Measurements from ENCODE around the gene EGLN2.

Gene EGLN2

GRCh38 chr19:40755791-40756190 lies 43.2 kb upstream of the EGLN2 start:
- DNase-seq (ENCODE audit: low read depth): no peak
- TF ChIP-seq, protein P1, sequence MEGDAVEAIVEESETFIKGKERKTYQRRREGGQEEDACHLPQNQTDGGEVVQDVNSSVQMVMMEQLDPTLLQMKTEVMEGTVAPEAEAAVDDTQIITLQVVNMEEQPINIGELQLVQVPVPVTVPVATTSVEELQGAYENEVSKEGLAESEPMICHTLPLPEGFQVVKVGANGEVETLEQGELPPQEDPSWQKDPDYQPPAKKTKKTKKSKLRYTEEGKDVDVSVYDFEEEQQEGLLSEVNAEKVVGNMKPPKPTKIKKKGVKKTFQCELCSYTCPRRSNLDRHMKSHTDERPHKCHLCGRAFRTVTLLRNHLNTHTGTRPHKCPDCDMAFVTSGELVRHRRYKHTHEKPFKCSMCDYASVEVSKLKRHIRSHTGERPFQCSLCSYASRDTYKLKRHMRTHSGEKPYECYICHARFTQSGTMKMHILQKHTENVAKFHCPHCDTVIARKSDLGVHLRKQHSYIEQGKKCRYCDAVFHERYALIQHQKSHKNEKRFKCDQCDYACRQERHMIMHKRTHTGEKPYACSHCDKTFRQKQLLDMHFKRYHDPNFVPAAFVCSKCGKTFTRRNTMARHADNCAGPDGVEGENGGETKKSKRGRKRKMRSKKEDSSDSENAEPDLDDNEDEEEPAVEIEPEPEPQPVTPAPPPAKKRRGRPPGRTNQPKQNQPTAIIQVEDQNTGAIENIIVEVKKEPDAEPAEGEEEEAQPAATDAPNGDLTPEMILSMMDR (IDR thresholded peaks at IDR 0.05; ENCODE audit: insufficient read depth, low read depth, low read length, missing control alignments): no peak
- H3K4me3 ChIP-seq (ENCODE audit: low read depth, low read length): no peak overlapping the region

GRCh38 chr19:40756502-40757110 lies 42.4 kb upstream of the EGLN2 start:
- TF ChIP-seq, protein P1 (IDR thresholded peaks at IDR 0.05; ENCODE audit: insufficient read depth, low read depth, low read length, missing control alignments): no peak
- no peak for DNase-seq (ENCODE audit: low read depth)
- H3K4me3 ChIP-seq (ENCODE audit: low read depth, low read length): no peak overlapping the region

DNA sequence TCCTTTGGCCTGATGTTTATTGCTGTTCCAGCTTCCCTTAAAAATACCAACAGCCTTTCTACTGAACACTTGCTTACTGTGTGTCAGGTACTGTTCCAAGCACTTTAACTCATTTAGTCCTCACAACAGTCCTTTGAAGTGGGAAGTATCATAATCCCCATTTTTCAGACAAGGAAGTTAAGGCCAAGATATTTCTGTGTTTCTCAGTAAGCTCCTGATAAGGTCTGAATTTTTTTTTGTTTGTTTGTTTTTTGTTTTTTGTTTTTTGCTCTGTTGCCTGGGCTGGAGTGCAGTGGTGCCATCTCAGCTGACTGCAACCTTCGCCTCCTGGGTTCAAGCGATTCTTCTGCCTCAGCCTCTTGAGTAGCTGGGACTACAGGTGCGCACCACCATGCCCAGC lies 40.5 kb upstream of the EGLN2 start:
- no peak overlapping the region for H3K4me3 ChIP-seq (ENCODE audit: low read depth, low read length)
- TF ChIP-seq, protein P1 (IDR thresholded peaks at IDR 0.05; ENCODE audit: insufficient read depth, low read depth, low read length, missing control alignments): no peak
- no peak for DNase-seq (ENCODE audit: low read depth)

- TF ChIP-seq, protein P1 (IDR thresholded peaks at IDR 0.05; ENCODE audit: insufficient read depth, low read depth, low read length, missing control alignments): no peak
- no peak overlapping the region for H3K4me3 ChIP-seq (ENCODE audit: low read depth, low read length)
- DNase-seq (ENCODE audit: low read depth): no peak
Observed at GRCh38 chr19:40759352-40759751, 39.6 kb upstream of the EGLN2 start.

GRCh38 chr19:40762754-40763470 lies 36.1 kb upstream of the EGLN2 start:
- TF ChIP-seq, protein P1 (IDR thresholded peaks at IDR 0.05; ENCODE audit: insufficient read depth, low read depth, low read length, missing control alignments): no peak
- no peak for DNase-seq (ENCODE audit: low read depth)
- H3K4me3 ChIP-seq (ENCODE audit: low read depth, low read length): no peak overlapping the region

DNA sequence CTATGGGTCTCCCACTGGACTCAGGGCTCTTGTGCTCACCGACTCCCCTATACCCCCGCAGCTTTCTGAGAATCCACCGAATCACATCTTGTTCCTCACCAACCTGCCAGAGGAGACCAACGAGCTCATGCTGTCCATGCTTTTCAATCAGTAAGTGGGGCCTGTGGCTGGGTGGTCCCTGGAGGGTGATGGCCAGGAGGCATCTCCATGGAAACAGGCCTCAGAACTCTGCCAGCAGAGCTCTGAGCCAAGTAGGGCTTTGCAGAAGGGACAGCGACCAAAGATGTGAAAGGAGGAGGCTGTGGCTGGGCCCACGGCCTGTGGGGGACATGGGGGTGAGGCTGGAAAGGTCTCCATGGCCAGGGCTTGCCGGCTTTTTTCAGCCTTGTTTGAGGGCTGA lies 35.5 kb upstream of the EGLN2 start:
- H3K4me3 ChIP-seq (ENCODE audit: low read depth, low read length): no peak overlapping the region
- TF ChIP-seq, protein P1 (IDR thresholded peaks at IDR 0.05; ENCODE audit: insufficient read depth, low read depth, low read length, missing control alignments): no peak
- no peak for DNase-seq (ENCODE audit: low read depth)
